GM21423 (cell line): ENCODE data around the gene SLC26A8.

ENCODE experiments used
- ATAC-seq: cut with Tn5 transposase; IDR thresholded peaks from one replicate; pipeline ENCODE4 v1.9.1; 2021; ENCODE audit warnings: mild to moderate bottlenecking, moderate library complexity; ENCODE audit not compliant: unreplicated experiment

Gene SLC26A8

DNA sequence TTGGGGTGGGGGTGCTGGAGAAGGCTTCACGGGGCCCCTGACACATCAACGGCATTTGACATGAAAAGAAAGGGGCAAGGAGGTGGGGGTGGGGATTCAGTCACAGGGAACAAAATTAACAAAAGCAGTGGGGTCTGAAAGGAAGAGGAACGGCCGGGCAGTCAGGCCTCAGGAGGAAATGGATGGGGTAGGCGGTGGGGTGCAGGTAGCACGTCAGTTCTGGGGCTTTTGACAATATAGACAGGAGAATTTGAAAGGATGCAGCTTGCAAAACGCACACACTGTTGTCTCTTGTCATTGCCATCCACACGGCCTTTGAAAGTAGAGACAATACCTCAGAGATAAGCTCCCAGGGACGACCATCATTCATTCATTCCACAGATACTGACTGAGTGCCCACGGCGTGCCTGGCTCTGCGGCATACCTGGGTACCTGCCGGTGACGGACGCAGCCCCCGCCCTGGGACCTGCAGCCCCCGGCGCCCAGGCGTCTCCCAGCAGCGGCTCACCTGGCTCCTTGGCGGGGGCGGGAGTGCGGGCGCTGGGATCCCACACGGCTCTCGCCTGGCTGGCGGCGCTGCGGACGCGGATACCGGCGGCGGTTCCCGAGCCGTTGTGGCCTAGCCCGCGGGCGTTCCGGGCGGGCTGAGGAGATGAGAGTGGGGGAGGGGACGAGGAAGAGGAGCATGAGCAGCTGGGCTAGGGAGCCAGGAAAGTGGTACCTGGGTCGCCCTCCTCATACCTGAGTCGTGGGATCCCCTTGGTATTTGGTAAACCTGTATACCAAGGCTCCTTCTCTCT lies at the start of gene SLC26A8:
Gene SLC26A8 (minus strand): TSS at position 646 of the 800 bp plus-strand sequence. CDS start 4,934 bp downstream, outside the sequence.
- no peak for ATAC-seq

DNA sequence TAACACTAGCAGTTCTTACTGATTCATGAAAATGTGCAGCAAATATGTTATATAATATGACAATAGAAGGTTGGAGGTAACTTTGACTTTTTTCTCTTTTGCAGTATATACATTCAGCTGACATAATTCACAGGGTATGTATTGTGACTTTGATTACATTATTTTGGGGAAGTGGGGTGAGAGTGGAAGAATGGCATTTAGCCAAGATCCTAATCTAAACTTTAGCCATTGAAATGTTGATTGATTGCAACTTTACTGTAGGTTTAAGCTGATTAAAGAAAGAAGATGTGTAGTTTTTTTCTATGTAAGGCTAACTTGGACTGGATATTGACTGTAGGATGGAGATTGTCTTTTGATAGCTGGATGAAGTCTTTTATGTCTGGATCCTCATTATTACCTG lies 49.1 kb upstream of the SLC26A8 start:
- ATAC-seq: no peak

GRCh38 chr6:36072681-36073080 lies 48.2 kb upstream of the SLC26A8 start:
- ATAC-seq: no peak

DNA sequence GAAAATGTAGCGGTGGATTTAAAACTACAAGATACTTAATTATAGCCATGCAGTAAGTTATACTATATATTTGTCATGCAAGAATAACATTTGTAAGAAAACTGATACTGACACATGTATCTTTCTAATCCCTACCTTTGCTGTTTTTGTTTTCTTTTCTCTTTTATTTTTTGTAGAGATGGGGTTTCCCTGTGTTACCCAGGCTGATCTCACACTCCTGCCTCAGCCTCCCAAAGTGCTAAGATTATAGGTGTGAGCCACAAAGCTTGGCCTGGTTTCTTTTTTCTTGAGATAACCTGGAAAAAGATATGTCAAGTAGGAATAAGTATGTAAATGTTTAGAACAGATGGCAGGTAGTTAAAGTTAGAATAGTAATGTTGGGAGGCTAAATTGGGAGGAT lies 47.3 kb upstream of the SLC26A8 start:
- ATAC-seq: no peak

- no peak for ATAC-seq
Measured at GRCh38 chr6:36071281-36071680, 46.8 kb upstream of the SLC26A8 start.

- no peak for ATAC-seq
Measured at GRCh38 chr6:36070252-36070651, 45.8 kb upstream of the SLC26A8 start.

DNA sequence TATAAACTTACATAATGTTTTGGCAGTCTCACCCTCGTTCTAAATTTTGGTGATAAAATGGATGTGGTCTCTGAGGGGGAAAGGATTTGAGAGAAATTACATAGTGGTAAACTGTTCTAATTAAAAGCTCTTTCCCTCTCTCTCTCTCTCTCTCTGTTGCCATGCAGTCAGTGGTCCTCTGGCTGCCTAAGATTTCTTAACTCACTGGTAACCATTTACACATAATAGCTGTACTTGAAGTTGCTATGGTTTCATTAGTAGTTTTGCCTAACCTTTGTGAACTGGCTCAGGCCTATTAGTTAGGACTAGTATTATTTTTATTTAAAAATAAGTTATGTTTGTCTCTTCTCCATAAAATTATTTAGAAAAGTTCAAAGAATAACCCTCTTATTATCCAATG lies 45.1 kb upstream of the SLC26A8 start:
- ATAC-seq: no peak

DNA sequence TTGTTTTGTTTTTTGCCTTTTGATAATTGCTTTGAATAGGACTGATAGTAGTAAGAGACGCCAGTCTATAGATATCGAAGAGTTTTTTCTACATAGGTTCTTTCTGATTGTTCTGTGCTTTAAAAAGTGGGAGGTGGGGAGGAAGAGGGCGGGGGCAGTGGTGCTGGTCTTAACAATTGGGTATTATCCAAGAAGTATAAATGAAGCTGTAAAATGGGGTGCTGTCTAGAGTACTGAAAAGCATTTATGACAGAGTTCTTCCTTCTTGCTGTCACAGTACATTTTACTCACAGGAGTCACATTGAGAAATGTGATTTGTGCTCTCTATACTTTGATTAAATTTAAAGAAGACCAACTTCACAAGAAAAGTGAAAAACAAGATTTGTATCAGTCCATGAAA lies 44.1 kb upstream of the SLC26A8 start:
- ATAC-seq: no peak

DNA sequence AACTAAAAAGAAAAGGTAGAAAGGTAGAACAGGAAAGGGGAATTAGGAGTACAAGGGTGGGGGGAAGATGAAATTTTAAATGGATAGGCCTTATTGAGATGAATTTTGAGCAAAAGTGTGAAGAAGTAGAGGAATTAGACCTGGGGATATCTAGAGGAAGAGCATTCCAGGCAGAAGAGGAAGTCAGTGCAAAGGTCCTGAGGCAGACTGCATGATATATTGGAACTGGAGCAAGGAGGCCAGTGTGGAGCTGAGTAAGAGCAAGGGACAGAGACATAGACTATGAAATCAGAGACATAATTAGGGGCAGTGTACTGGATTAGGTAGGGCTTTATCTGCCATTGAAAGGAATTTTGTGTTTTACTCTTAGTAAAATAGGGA lies 43.6 kb upstream of the SLC26A8 start:
- no peak for ATAC-seq

DNA sequence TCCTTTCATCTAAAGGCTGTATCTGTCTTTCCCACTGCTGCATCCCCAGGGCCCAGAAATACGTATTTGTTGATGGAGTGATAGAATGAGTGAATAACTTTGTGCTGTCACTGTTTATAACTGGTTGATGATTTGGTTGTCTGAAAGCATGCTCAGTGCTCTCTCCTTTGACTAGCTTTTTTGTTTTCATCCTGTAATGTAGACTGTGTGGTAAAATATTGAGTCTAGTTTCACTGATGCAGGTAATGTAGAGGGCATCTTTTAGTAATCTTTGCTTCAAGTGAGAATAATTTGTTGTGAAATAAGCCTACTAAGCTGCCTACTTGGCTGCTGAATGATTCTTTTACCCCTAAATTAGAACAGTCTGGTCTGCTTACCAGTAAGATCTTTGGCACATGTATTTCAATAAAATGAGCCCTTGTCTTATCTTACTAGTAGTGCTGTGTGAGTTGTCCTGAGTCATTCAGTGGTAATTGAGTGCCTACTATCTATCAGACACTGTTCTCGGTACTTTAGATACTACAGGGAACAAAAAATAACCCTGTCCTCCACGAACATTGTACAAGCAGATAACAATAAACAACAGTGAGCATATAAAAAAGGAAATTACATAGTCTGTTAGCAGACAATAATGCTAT lies 43.1 kb upstream of the SLC26A8 start:
- no peak for ATAC-seq

- ATAC-seq: no peak
Measured at GRCh38 chr6:36066817-36067216, 42.4 kb upstream of the SLC26A8 start.

DNA sequence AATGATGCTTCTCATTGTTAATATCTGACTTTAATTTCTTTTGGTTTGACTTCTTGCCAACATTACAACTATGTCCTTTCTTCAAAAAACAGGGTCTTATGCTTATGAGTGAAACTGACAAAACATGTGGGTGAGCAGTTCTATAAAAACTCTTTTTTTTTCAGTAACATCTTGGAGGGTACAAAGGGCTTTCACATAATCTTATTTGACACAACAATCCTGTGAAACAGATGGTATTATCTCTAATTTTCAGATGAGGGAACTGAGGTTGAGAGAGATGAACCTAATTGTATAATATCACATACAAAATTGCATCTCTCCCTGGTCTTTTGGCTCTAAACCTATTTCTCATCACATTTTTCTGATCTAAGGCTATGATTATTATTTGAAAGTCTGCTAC lies 41.5 kb upstream of the SLC26A8 start:
- ATAC-seq: no peak

- no peak for ATAC-seq
Measured at GRCh38 chr6:36064770-36065396, 40.4 kb upstream of the SLC26A8 start.

DNA sequence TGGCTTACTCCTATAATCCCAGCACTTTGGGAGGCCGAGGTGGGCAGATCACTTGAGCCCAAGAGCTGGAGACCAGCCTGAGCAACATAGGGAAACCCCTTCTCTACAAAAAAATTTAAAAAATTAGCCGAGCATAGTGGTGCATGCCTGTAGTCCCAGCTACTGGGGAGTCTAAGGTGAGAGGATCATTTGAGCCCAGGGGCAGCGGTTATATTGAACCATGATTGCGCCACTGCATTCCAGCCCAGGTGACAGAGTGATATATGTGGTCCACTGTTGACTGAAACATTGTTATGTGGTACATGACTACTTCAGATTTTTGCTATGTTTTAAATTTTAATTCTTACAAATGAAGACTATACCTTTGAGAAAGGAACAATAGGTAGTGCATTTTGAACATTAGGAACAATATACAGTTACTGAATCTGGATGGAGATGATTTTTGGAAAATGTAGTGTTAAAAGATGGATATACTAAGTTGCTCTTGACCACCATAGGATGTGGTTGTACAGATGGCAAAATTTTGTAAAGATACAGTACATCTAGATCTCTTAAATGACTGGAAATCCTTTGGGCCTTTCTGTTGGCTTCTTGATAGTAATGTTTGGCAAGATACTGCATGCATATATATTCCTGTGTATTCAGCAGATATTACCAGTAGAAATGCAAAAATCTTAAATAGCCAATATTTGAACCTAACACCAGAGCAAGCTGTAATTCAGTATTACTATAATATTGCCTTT lies 39.0 kb upstream of the SLC26A8 start:
- ATAC-seq: no peak

DNA sequence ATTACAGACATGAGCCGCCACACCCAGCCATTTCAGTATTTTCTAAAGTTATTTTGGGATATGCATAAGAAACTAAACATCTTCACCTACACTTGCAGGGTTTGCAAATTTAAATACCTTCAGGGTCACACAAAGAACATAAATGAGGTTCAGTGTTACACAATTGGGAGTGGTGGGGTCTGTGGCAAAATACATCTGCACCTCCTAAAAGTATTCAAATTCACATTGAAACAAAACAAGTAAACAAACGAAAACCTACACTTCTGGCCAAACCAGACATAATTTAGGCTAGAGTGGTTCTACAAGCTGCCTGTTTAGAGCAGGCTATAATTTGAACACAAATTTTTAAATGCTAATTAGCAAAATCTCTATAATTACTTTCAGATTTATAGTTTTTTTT lies 37.8 kb upstream of the SLC26A8 start:
- no peak for ATAC-seq

DNA sequence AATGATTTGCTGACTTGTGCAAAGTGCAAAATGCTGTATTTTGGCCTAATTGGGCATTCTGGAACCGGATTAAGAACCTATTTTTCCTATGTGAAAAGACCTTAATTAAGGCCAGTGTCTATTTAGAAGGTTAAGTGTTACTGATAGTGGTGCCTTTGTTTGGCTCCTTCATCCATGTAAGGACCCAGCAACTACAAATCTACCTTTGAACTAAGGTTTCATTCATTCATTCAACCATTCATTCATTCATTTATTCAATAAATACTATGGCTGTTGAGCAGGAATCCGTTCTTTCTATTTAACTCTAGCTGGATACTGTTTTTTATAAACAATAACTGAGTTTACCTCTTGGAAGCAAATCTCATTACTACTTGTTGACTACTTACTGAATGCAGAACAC lies 36.8 kb upstream of the SLC26A8 start:
- no peak for ATAC-seq

- ATAC-seq: no peak
Measured at GRCh38 chr6:36056178-36056577, 31.7 kb upstream of the SLC26A8 start.

GRCh38 chr6:36054956-36055355 lies 30.5 kb upstream of the SLC26A8 start:
- no peak for ATAC-seq

- no peak for ATAC-seq
Measured at GRCh38 chr6:36054415-36054814, 30.0 kb upstream of the SLC26A8 start.

- ATAC-seq: no peak
Measured at GRCh38 chr6:36053878-36054277, 29.4 kb upstream of the SLC26A8 start.

- ATAC-seq: no peak
Measured at GRCh38 chr6:36052097-36052496, 27.7 kb upstream of the SLC26A8 start.
